ENCODE results near the gene MFGE8. TPM values are rescaled to one million over a fixed set of nuclear protein-coding genes. Genes with fewer than 3 reads are reported as not detected.

The MFGE8 gene
- total RNA-seq, 1 experiment from 2014 or later: 254 TPM

DNA sequence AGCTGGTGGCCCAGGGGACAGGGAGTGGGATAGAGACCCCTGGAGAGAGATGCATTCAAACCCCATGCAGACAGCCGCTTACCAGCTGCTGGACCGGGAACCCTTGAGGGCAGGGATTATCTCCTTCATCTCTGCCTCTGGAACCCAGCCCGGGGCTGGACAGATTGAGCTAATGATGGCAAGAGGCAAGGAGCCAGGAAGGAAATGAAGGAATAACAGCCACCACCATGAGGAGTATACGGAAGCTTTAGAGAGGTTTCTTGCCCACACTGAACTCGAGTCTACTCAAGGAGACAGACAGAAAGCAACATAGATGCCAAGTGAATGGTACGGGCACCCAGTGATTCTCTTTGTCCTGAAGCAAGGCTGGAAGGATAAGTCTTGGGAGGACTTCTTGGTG, 41.1 kb downstream of the MFGE8 start:
- Mint-ChIP-seq H3K27me3 (ENCODE audit: insufficient read depth, unreplicated experiment) (peaks cover 20% of the 10 kb centered on the region), H3K36me3 (ENCODE audit: insufficient read depth, unreplicated experiment) (no peaks in the 10 kb centered on the region), H3K4me3 (ENCODE audit: unreplicated experiment) (no peak overlapping the region), H3K9me3 (ENCODE audit: unreplicated experiment) (no peaks in the 10 kb centered on the region), H3K27ac (ENCODE audit: low read depth, unreplicated experiment) (no peak overlapping the region), H3K4me1 (ENCODE audit: insufficient read depth, unreplicated experiment) (no peaks in the 10 kb centered on the region)
- POLR2A ChIA-PET: interaction anchor here (0.5 kb wide), 1 partner anchor 11 kb away, joined by 3 read pairs; no protein-coding TSS in a partner anchor
- BruUV-seq (replicated peaks): no TSS peak
- intact Hi-C loops (cut with micrococcal nuclease): no loop called here
- no peak for DNase-seq (ENCODE audit: unreplicated experiment)
- CTCF ChIA-PET: interaction anchor here (0.7 to 1.4 kb wide), 4 partner anchors 28 to 372 kb away, joined by 3 to 5 read pairs (median 4); partner anchors contain the start of gene FANCI
- TF ChIP-seq, protein P1, sequence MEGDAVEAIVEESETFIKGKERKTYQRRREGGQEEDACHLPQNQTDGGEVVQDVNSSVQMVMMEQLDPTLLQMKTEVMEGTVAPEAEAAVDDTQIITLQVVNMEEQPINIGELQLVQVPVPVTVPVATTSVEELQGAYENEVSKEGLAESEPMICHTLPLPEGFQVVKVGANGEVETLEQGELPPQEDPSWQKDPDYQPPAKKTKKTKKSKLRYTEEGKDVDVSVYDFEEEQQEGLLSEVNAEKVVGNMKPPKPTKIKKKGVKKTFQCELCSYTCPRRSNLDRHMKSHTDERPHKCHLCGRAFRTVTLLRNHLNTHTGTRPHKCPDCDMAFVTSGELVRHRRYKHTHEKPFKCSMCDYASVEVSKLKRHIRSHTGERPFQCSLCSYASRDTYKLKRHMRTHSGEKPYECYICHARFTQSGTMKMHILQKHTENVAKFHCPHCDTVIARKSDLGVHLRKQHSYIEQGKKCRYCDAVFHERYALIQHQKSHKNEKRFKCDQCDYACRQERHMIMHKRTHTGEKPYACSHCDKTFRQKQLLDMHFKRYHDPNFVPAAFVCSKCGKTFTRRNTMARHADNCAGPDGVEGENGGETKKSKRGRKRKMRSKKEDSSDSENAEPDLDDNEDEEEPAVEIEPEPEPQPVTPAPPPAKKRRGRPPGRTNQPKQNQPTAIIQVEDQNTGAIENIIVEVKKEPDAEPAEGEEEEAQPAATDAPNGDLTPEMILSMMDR (IDR thresholded peaks at IDR 0.05; ENCODE audit: unreplicated experiment): no peak

DNA sequence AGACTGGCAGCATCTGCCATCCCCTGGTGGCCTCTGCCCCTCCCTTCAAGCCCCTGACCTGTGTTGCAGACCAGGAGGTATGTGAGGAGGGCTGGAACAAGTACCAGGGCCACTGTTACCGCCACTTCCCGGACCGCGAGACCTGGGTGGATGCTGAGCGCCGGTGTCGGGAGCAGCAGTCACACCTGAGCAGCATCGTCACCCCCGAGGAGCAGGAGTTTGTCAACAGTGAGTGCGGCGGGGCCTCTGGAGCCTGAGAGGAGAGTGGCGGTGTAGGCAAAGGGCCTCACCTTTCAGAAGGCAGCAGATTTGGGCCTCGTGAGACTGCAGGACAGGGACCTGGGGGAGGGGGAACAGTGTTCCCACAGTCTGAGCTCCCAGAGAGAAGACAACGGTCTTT, 41.9 kb downstream of the MFGE8 start:
- no TSS peak for BruUV-seq (replicated peaks)
- ChIA-PET CTCF (interaction anchor here (1.4 to 3.1 kb wide), 2 partner anchors 8 to 186 kb away, joined by 5 to 16 read pairs; no protein-coding TSS in a partner anchor), POLR2A (no interaction called here)
- H3K36me3 Mint-ChIP-seq (ENCODE audit: insufficient read depth, unreplicated experiment): no peaks in the 10 kb centered on the region
- no peak for DNase-seq (ENCODE audit: unreplicated experiment)
- H3K4me1 Mint-ChIP-seq (ENCODE audit: insufficient read depth, unreplicated experiment): peaks cover under 1% of the 10 kb centered on the region
- no peak overlapping the region for H3K4me3 Mint-ChIP-seq (ENCODE audit: unreplicated experiment)
- no peaks in the 10 kb centered on the region for H3K9me3 Mint-ChIP-seq (ENCODE audit: unreplicated experiment)
- no peak overlapping the region for H3K27ac Mint-ChIP-seq (ENCODE audit: low read depth, unreplicated experiment)
- intact Hi-C loops (cut with micrococcal nuclease): no loop called here
- peaks cover 20% of the 10 kb centered on the region for H3K27me3 Mint-ChIP-seq (ENCODE audit: insufficient read depth, unreplicated experiment)
- TF ChIP-seq, protein P1 (IDR thresholded peaks at IDR 0.05; ENCODE audit: unreplicated experiment): no peak

DNA sequence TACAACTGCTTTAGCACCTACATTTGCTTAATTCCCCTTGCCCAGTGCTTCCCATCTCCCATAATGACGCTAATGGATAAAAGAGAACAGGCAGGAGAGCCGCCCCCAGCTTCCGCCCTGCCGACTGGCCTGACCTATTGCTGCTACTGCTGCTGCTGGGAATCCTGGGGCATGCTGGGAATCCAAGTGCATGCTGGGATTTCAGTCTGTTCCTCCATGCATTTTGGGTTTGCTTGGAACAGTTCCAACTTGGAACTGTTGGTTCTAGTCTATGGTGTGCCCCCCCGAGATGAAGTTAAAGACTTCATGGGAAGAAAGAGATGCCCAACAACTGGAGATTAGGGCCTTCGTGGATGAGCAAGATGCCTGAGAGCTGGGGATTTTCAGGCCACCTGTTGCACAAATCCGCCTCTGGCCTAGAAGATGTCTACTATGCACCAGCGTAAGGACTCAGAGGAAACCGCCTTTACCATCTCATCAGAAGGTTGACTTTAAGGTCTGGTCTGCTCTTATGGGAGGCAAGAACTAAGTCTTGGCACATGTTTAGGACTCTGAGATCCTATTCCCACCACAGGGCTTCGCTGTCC, 46.8 kb downstream of the MFGE8 start:
- CTCF ChIA-PET: no interaction called here
- H3K9me3 Mint-ChIP-seq (ENCODE audit: unreplicated experiment): no peaks in the 10 kb centered on the region
- TF ChIP-seq, protein P1 (IDR thresholded peaks at IDR 0.05; ENCODE audit: unreplicated experiment): no peak
- DNase-seq (ENCODE audit: unreplicated experiment): no peak
- no peak overlapping the region for H3K4me3 Mint-ChIP-seq (ENCODE audit: unreplicated experiment)
- intact Hi-C loops (cut with micrococcal nuclease): no loop called here
- no TSS peak for BruUV-seq (replicated peaks)
- no peaks in the 10 kb centered on the region for H3K36me3 Mint-ChIP-seq (ENCODE audit: insufficient read depth, unreplicated experiment)
- POLR2A ChIA-PET: no interaction called here
- H3K4me1 Mint-ChIP-seq (ENCODE audit: insufficient read depth, unreplicated experiment): peaks cover 12% of the 10 kb centered on the region
- H3K27ac Mint-ChIP-seq (ENCODE audit: low read depth, unreplicated experiment): peak overlapping the region; percentile 12
- H3K27me3 Mint-ChIP-seq (ENCODE audit: insufficient read depth, unreplicated experiment): peaks cover 10% of the 10 kb centered on the region

DNA sequence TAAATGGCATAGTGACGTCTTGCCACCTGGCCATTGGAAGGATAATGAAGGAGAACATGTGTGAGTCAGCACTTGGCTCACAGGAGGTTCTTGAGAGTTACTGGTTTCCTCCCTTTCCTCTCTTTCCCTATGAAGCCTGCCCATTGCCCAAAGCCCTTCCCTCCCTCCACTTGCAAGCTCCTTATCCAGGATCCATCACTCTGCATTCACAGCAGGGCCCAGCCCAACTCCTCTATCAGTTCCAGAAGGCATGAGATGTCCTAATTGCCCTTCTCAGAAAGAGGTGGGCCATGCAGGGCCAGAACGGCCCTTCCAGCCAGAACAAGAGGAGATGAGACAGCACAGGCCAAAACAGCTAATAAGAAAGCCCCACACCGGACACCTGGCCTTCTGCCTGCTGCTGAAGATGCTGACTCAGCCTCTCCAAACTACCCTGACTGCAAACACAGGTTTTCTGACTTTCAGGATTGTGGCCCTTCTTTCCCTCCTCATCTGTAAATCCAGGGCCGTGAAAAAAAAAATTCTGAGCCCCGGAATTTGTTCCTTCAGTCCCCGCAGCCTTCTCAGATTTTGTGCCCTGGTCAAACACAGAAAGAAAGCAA, 47.6 kb downstream of the MFGE8 start:
- Mint-ChIP-seq H3K9me3 (ENCODE audit: unreplicated experiment) (no peaks in the 10 kb centered on the region), H3K27me3 (ENCODE audit: insufficient read depth, unreplicated experiment) (peaks cover 10% of the 10 kb centered on the region), H3K36me3 (ENCODE audit: insufficient read depth, unreplicated experiment) (no peaks in the 10 kb centered on the region), H3K27ac (ENCODE audit: low read depth, unreplicated experiment) (peak overlapping the region; percentile 12), H3K4me1 (ENCODE audit: insufficient read depth, unreplicated experiment) (peaks cover 12% of the 10 kb centered on the region), H3K4me3 (ENCODE audit: unreplicated experiment) (no peak overlapping the region)
- ChIA-PET CTCF (interaction anchor here (0.8 kb wide), 1 partner anchor 10 kb away, joined by 3 read pairs; no protein-coding TSS in a partner anchor), POLR2A (no interaction called here)
- peak; percentile 34 for DNase-seq (ENCODE audit: unreplicated experiment)
- intact Hi-C loops (cut with micrococcal nuclease): no loop called here
- TF ChIP-seq, protein P1 (IDR thresholded peaks at IDR 0.05; ENCODE audit: unreplicated experiment): no peak
- no TSS peak for BruUV-seq (replicated peaks)
